GM19240 (cell line): ENCODE measurements around the gene ERAS.
"Not testable (repeated sequence)": the region's sequence is repeated elsewhere in the genome, so short reads cannot be mapped to it uniquely, and the experiment has no call there.

ENCODE experiments used
- DNase-seq: peaks from one replicate; pipeline ENCODE4 v3.0.0; 2011; ENCODE audit warnings: low spot score; ENCODE audit not compliant: insufficient read length

ERAS gene

DNA sequence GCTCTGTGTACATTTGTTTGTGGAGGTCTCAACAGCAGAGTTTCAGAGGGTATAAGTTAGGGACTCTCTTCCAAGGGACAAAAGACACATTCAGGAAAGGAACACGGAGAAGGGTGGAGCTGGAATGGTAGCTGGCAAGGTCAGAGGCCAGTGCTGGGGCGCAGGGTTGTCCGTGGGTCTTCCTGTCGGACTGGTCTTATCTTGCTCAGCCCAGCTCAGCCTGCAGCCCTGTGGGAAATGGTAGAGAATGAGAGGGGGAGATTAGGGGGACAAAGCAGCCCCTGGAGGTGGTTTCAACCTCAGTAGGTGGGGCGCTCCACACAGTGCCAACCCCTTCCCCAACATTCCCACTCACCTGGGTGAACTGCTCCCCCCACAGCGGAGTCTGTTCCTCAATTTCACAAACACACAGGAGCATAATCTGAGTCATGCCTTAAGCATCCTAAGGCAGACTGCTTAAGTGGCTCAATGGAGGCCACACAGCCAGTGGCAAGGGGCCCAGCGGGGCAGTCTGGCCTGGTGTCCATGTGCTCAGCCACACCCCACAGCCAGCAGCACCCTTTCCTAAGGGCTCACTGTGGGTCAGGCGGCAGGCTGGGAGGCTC lies 31.3 kb upstream of the ERAS start:
- no peak for DNase-seq

DNA sequence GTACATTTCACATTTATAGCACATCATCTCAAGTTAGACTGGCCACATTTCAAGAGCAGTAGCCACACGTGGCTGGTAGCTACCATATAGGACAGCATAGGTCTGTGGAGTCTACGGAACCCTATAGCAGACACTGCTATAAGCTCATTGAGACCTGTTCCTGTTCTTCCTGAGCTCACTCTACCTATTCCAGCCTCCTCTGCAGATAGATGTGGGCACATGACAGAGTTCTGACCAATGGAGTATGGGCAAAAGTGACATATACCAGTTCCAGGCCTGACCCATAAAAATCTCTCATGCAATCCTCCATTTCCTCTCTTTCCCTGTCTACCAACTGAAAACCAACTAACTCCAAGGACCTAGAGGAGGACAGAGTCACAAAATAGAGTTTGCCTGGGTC lies 28.0 kb upstream of the ERAS start:
- DNase-seq, result no peak

GRCh38 chrX:48800574-48801279 lies 25.6 kb upstream of the ERAS start:
- DNase-seq, result no peak

- peak; percentile 70 for DNase-seq
Observed at GRCh38 chrX:48801280-48802088, 24.8 kb upstream of the ERAS start, which contains the start of gene HDAC6. Gene HDAC6 (plus strand): TSS chrX:48802067. CDS start chrX:48802693, 626 bp downstream.

DNA sequence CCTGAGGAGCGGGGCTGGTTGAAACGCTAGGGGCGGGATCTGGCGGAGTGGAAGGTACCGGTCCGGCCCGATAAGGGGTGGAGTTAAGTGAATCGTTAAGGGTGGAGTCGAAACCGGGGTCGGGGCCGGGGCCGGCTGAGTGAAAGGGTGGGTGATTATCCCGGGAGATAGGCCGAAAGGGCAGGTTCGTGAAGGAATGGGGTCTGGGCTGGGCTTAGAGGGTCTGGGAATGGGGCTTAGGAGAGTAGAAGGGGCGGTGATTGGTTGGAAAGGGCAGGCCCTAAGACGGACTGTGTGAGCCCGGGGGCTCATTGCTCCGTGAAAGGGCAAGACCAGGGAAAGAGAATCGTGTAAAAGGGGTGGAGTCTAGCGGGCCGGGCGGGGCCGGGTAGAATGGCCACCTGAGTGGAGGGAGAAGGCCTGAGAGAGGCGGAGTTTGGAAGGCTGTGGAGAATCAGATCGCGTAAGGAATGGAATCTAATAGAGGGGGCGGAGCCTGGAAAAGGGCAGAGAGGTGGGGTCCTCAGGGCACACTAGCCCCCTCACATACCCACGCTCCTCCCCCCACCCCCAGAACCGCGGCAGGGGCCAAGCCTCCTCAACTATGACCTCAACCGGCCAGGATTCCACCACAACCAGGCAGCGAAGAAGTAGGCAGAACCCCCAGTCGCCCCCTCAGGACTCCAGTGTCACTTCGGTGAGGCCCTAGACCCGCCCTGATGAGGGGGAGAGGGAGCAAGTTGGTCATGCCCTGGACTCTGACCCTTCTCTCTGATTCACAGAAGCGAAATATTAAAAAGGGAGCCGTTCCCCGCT lies 24.0 kb upstream of the ERAS start:
- DNase-seq, result peak; percentile 46

DNA sequence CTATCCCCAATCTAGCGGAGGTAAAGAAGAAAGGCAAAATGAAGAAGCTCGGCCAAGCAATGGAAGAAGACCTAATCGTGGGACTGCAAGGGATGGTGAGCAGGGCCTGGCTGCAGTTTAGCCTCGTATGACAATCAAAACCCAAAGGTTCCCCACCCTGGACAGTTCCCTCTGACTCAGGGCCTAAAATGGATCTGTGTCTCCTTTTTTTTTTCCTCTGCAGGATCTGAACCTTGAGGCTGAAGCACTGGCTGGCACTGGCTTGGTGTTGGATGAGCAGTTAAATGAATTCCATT lies 23.5 kb upstream of the ERAS start:
- no peak for DNase-seq

GRCh38 chrX:48806081-48806480 lies 20.2 kb upstream of the ERAS start:
- DNase-seq, result no peak

DNA sequence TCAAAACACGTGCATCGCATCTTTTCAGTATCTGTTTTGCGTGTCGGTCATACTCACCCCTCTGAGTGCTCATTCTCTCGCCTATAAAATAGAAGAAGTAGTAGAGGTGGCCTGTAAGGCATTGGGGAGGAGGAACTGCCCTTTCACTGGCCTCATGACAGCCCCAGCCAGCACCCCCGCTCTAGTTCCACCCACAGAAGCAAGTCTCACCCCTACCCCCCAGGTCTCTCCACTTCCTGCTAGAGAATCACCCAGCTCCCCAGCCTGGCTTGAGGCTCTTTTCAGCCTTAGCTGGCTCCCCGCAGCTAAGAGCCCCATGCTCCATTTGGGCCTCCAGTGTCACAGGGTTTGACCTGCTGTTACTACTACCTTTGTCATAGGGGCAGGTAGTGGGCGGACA lies 12.7 kb upstream of the ERAS start:
- DNase-seq, result no peak

GRCh38 chrX:48814722-48815121 lies 11.6 kb upstream of the ERAS start:
- DNase-seq, result no peak

- no peak for DNase-seq
Observed at GRCh38 chrX:48815266-48815665, 11.0 kb upstream of the ERAS start.

GRCh38 chrX:48816014-48816810 lies 10.1 kb upstream of the ERAS start:
- DNase-seq, result no peak

- no peak for DNase-seq
Observed at GRCh38 chrX:48818098-48818497, 8.2 kb upstream of the ERAS start.

- no peak for DNase-seq
Observed at GRCh38 chrX:48818866-48819265, 7.4 kb upstream of the ERAS start.

DNA sequence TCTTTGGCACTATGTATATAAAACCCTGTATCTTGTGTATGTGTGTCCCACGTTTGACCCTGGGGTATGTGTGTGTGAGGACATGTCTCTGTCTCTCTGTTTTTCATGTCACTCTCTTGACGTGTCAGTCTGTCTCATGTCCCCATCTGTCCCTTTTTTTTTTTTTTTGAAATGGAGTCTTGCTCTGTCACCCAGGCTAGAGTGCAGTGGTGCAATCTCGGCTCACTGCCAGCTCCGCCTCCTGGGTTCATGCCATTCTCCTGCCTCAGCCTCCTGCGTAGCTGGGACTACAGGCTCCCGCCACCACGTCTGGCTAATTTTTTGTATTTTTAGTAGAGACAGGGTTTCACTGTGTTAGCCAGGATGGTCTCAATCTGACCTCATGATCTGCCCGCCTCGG lies 6.9 kb upstream of the ERAS start:
- not testable (repeated sequence) for DNase-seq

DNA sequence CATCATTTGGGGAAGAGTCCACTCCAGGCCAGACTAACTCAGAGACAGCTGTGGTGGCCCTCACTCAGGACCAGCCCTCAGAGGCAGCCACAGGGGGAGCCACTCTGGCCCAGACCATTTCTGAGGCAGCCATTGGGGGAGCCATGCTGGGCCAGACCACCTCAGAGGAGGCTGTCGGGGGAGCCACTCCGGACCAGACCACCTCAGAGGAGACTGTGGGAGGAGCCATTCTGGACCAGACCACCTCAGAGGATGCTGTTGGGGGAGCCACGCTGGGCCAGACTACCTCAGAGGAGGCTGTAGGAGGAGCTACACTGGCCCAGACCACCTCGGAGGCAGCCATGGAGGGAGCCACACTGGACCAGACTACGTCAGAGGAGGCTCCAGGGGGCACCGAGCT lies 3.3 kb upstream of the ERAS start:
- no peak for DNase-seq

GRCh38 chrX:48824066-48824465 lies 2.2 kb upstream of the ERAS start:
- no peak for DNase-seq

DNA sequence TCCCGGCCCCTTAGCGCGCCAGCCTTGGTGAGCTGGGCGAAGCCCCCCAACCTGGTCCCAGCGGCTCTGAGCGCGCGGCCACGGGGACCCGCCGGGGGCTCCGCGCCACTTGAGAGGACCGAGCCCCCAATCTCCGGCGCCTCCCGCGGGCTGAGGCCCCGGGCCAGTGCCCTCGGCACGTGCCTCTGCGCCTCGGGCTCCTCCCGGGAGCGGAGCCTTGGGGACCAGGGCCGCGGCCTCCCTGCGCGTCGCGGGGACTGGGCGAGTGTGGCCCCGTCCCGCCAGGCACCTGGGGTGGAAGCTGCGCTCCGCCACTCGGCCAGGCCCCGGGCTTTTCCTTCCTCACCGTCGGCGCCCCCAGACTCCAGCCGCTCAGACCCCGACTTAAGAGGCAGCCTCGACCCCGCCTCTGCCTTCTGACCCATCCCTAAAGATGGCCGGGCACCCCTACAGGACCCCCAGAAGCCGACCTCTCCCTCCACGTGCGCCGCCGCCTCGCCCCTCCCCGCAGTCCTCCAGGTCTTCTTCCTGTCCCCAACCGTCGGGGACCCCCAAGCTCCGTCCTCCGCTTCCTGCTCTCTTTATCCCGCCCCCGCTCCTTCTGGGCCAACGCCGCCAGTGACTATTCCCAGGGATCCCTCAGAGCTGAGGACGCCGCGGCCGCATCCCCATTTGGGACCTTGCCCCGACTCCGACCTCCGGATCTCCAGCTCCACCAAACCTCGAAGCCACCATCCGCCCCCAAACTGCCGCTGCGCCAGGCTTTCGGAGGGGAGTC lies 752 bp downstream of the ERAS start:
- DNase-seq, result no peak

GRCh38 chrX:48827654-48827968 lies 1.3 kb downstream of the ERAS start:
- no peak for DNase-seq

DNA sequence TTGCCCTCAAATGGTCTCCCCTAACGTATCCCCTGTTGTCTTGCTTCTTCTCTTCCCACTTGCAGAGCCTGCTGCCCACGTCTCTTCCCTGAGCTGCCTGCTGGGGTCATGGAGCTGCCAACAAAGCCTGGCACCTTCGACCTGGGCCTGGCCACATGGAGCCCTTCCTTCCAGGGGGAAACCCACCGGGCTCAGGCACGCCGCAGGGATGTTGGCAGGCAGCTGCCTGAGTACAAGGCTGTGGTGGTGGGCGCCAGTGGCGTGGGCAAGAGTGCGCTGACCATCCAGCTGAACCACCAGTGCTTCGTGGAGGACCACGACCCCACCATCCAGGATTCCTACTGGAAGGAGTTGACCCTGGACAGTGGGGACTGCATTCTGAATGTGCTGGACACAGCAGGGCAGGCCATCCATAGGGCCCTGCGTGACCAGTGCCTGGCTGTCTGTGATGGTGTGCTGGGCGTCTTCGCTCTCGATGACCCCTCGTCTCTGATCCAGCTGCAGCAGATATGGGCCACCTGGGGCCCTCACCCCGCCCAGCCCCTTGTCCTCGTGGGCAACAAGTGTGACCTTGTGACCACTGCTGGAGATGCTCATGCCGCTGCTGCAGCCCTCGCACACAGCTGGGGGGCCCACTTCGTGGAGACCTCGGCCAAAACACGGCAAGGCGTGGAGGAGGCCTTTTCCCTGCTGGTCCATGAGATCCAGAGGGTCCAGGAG lies 2.9 kb downstream of the ERAS start:
- DNase-seq, result no peak
